Stomach (tissue), 9 donors: Measurements from ENCODE around the gene CRYL1. TPM values are rescaled to one million over a fixed set of nuclear protein-coding genes. Genes with fewer than 3 reads are reported as not detected.

ENCODE experiments used
- DNase-seq, 2 donors: peaks; one replicate each; pipeline versions ENCODE4 v3.0.0 to v3.0.0-alpha.2; 2013 to 2019
- H3K27ac ChIP-seq, 5 donors: fragments of 200-600 bp in 4 of 5; sonication (generic) in 4 of 5; one replicate each; pipeline ENCODE4 v1.5.1; 2013 to 2019; ENCODE audit warnings: mild to moderate bottlenecking in 1 of 5, moderate library complexity in 1 of 5
- H3K27me3 ChIP-seq, 3 donors: fragments of 200-600 bp; sonication (generic); one replicate each; pipeline ENCODE4 v1.5.1; 2017 to 2019; ENCODE audit warnings: mixed run types in 1 of 3
- H3K36me3 ChIP-seq, 4 donors: fragments of 200-600 bp; sonication (generic); 1 replicate in 3 of 4; 2 replicates in 1 of 4; pipeline ENCODE4 v1.5.1; 2016 to 2019
- H3K4me1 ChIP-seq, 4 donors: fragments of 200-600 bp; sonication (generic); one replicate each; pipeline ENCODE4 v1.5.1; 2016 to 2019
- H3K4me3 ChIP-seq, 4 donors: fragments of 200-600 bp; sonication (generic) in 3 of 4; one replicate each; pipeline ENCODE4 v1.5.1; 2016 to 2019; ENCODE audit warnings: mild to moderate bottlenecking in 1 of 4
- H3K9me3 ChIP-seq, 4 donors: fragments of 200-600 bp; sonication (generic); one replicate each; pipeline ENCODE4 v1.5.1; 2016 to 2019
- CTCF ChIP-seq, 7 experiments: fragments of 450-650 bp in 4 of 7; fragments of 200-600 bp in 3 of 7; sonication (generic) in 3 of 7; IDR thresholded peaks; one replicate each; pipeline ENCODE4 v1.5.1; 2016 to 2019; ENCODE audit warnings: antibody characterized with exemption in 7 of 7, control low read depth in 2 of 7, mild to moderate bottlenecking in 1 of 7
- EP300 ChIP-seq: sonication (generic); formaldehyde crosslinking; IDR thresholded peaks from one replicate; pipeline ENCODE4 v1.6.1; 2017; ENCODE audit warnings: antibody characterized with exemption
- POLR2A ChIP-seq, 4 donors: fragments of 450-650 bp; IDR thresholded peaks; one replicate each; pipeline ENCODE4 v1.6.1; 2016; ENCODE audit warnings: antibody characterized with exemption in 4 of 4, control low read depth in 2 of 4, mild to moderate bottlenecking in 1 of 4, moderate library complexity in 1 of 4
- POLR2AphosphoS5 ChIP-seq, 3 donors: sonication (generic); formaldehyde crosslinking; IDR thresholded peaks; one replicate each; pipeline ENCODE4 v1.6.1; 2016; ENCODE audit warnings: antibody characterized with exemption in 3 of 3
- WGBS, 5 donors: extraction: QIAGEN DNeasy Blood & Tissue Kit in 3 of 5; methylation state at CpG; one replicate each; pipeline versions ENCODE4 v1.1.5 to v1.1.7; 2013 to 2018; 5-methylcytosine and 5-hydroxymethylcytosine counted together
- intact Hi-C: fragments of 100-400 bp; cut with DNase I; formaldehyde crosslinking; loops from one replicate; pipeline ENCODE4 v1.15.1; 2023; ENCODE audit warnings: low total_unique reads
- polyA plus RNA-seq, 3 donors: library from polyadenylated mRNA; stranded (reverse); fragments of 200-250 nt; gene quantifications; one replicate each; pipeline ENCODE4 v1.2.3, GENCODE V29; 2013
- total RNA-seq, 5 donors: library from RNA; depleted of rRNA; stranded (reverse); fragments of >200 nt; gene quantifications; one replicate each; pipeline versions ENCODE4 v1.1.0 to v1.2.3, GENCODE V29; 2014 to 2016
- donor health status: healthy with polysubstance abuse.
- donor health status: Bipolar disorder and iron deficiency.
- donor health status: healthy.

CRYL1 gene
- total and polyA plus RNA-seq, 8 donors = 11.6 to 112 (median 38.0) TPM

DNA sequence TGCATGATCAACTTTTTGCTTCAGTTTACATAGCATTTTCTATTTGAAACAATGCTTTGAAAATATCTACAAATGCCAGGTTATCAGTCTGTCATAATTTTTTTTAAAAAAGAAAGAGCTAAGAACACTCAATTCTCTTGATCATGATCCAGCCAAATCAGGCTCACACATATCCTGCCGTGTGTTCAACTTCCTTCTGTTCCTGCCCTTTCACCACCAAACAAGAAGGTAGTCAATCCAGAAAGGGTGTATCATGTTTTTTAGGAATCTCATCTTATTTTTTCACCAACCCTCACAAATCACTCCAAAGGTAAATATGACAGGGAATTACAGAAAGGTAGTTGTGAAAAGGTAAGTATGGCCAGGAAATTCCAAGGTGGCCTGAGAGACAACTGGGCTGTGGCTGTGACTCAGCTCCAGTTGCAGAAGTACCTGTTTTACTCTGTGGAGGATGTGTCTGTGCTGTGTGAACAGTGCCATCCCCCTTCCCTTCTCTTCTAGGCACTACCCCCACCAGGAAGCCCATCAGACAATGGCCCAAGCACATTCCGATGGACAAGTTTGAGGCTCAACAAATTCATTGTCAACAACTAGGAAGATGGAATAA is 154.7 kb downstream of the CRYL1 start:
- H3K27ac ChIP-seq = no peak overlapping the region
- no peaks in the 10 kb centered on the region for H3K4me1 ChIP-seq
- no peak overlapping the region for H3K4me3 ChIP-seq
- no peaks in the 10 kb centered on the region for H3K36me3 ChIP-seq
- no peak for DNase-seq
- 47 to 54% (median 49%) methylated on average over 2 of the region's 2 CpGs for WGBS, 5 donors
- H3K9me3 ChIP-seq = no peaks in the 10 kb centered on the region
- no peaks in the 10 kb centered on the region for H3K27me3 ChIP-seq
- intact Hi-C loops = no loop called here
- TF ChIP-seq CTCF (IDR thresholded peaks at IDR 0.05) = no peak
- TF ChIP-seq POLR2A (IDR thresholded peaks at IDR 0.05) = no peak
- no peak for TF ChIP-seq EP300

DNA sequence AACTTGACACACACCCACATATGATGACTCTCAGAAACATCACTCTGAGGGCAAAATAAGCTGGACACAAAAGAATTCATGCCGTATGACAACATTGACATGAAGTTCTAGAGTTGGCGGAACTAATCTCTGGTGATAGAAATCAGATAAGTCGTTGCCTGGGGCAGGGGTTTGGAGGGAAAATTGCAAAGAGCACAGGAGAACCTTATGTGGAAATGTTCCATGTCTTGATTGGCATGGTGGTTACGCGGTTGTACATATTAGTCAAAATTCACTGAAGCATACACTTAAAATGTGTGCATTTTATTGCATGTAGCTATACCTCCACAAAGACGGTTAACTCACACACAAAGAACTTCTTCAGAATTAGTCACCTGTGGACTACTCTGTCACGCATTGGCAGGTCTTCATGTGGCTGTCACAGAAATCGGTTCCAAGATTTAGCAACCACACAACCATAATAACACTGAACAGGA is 155.7 kb downstream of the CRYL1 start:
- TF ChIP-seq CTCF (IDR thresholded peaks at IDR 0.05) = no peak
- TF ChIP-seq EP300 = no peak
- no peak for TF ChIP-seq POLR2AphosphoS5 (IDR thresholded peaks at IDR 0.05)
- no peak for TF ChIP-seq POLR2A (IDR thresholded peaks at IDR 0.05)
- H3K36me3 ChIP-seq = no peaks in the 10 kb centered on the region
- H3K27ac ChIP-seq = no peak overlapping the region
- intact Hi-C loops = no loop called here
- H3K9me3 ChIP-seq = no peaks in the 10 kb centered on the region
- 74 to 90% (median 87%) methylated on average over 8 of the region's 8 CpGs for WGBS, 5 donors
- no peak overlapping the region for H3K4me3 ChIP-seq
- H3K27me3 ChIP-seq = no peaks in the 10 kb centered on the region
- no peaks in the 10 kb centered on the region for H3K4me1 ChIP-seq
- DNase-seq = no peak

- Histone ChIP-seq H3K9me3 (no peaks in the 10 kb centered on the region), H3K27ac (no peak overlapping the region), H3K4me3 (no peak overlapping the region), H3K36me3 (no peaks in the 10 kb centered on the region), H3K4me1 (no peaks in the 10 kb centered on the region), H3K27me3 (peaks cover 0 to 4% (median 0%) of the 10 kb centered on the region in 3 donors)
- 83 to 90% (median 85%) methylated on average over 8 of the region's 8 CpGs for WGBS, 5 donors
- TF ChIP-seq CTCF (IDR thresholded peaks at IDR 0.05) (no peak), EP300 (no peak), POLR2AphosphoS5 (IDR thresholded peaks at IDR 0.05) (no peak), POLR2A (IDR thresholded peaks at IDR 0.05) (no peak)
- no peak for DNase-seq
- intact Hi-C loops = no loop called here
These were observed 159.6 kb downstream of the CRYL1 start for GRCh38 chr13:20366056-20366455.

- intact Hi-C loops = no loop called here
These were observed 162.1 kb downstream of the CRYL1 start for GRCh38 chr13:20363603-20364002.

More at GRCh38 chr13:20363603-20364002, 162.1 kb downstream of the CRYL1 start:
- 62 to 75% (median 71%) methylated on average over 7 of the region's 7 CpGs for WGBS, 5 donors
- H3K27ac ChIP-seq = no peak overlapping the region
- TF ChIP-seq CTCF (IDR thresholded peaks at IDR 0.05) (no peak), POLR2AphosphoS5 (IDR thresholded peaks at IDR 0.05) (no peak), EP300 (no peak), POLR2A (IDR thresholded peaks at IDR 0.05) (no peak)
- H3K9me3 ChIP-seq = no peaks in the 10 kb centered on the region
- DNase-seq = no peak
- H3K4me1 ChIP-seq = no peaks in the 10 kb centered on the region
- H3K36me3 ChIP-seq = no peaks in the 10 kb centered on the region
- peaks cover 0 to 4% (median 0%) of the 10 kb centered on the region in 3 donors for H3K27me3 ChIP-seq
- H3K4me3 ChIP-seq = no peak overlapping the region
